GM19438 (cell line): ENCODE results near the gene CDK5.
"Not testable (repeated sequence)": the region's sequence is repeated elsewhere in the genome, so short reads cannot be mapped to it uniquely, and the experiment has no call there.

Experiments used
- ATAC-seq: cut with Tn5 transposase; IDR thresholded peaks from one replicate; pipeline ENCODE4 v1.9.1; 2021; ENCODE audit warnings: low read depth; ENCODE audit not compliant: unreplicated experiment

CDK5 gene

DNA sequence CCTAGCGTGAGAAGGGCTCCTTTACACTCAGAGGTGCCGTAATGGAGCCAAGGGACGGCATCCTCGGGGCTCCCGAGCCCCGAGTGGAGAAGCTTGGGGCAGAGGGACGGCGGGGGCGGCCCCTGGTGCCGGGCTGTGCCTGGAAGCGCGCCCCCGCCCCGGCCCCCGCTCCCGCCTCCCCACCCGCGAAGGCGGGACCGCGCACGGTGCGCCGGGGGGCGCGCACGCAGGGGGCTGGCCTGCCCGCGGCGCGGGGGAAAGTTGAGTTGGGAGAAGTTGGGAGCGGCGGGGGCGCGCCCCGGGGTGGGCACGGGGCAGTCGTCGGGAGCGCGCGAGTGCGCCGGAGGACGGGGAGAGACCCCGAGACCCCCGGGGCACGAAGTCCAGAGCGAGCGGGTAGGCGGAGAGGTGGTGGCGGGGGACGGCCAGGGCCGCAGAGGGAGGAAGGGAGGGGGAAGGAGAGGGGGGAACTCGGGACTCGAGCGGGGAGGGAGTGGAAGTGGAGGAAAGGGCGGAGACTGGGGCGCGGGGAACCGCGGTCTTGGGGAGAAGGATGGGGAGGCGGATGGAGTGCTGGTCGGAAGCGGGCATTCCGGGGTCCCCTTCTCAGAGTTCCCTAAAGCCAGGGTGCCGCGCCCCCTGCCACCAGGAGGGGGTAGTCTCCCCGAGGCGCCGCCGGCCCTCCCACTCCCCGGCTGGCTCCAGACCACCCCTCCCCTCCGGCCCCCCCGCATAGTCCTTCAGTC is 1.8 kb upstream of the CDK5 start, which contains the start of gene SLC4A2:
TSS of gene SLC4A2 (plus strand) at position 223 of the 746 bp plus-strand sequence. CDS start 2,399 bp downstream, outside the sequence.
- ATAC-seq, result peak; percentile 26

DNA sequence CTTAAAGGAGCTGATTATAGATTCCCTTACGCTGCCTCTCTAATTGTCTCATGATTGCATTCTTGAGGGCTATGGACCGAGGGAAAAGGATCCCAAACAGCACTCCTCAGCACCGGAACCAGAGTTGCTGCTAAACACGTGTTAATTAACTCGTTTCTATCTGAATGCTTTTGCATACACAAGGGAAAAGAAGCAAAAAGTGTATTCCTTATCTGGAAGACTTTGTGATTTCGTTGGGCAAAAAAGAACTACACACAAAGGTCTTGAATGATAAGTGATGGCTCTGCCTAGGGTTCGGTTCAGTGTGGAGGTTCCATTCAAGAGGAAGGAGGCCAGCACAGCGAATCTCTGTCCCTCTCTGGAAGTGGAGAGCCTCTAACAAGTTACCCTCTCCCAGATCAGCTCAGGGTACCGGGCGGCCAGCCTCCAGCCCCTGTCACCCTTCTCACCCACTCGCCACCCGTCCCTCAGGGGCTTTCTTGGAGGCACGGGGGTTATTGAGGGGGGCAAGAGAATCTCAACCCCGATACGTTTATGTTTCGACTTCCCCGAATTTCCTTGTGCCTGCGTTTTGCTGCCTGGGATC is 1.2 kb upstream of the CDK5 start:
- ATAC-seq, result no peak

DNA sequence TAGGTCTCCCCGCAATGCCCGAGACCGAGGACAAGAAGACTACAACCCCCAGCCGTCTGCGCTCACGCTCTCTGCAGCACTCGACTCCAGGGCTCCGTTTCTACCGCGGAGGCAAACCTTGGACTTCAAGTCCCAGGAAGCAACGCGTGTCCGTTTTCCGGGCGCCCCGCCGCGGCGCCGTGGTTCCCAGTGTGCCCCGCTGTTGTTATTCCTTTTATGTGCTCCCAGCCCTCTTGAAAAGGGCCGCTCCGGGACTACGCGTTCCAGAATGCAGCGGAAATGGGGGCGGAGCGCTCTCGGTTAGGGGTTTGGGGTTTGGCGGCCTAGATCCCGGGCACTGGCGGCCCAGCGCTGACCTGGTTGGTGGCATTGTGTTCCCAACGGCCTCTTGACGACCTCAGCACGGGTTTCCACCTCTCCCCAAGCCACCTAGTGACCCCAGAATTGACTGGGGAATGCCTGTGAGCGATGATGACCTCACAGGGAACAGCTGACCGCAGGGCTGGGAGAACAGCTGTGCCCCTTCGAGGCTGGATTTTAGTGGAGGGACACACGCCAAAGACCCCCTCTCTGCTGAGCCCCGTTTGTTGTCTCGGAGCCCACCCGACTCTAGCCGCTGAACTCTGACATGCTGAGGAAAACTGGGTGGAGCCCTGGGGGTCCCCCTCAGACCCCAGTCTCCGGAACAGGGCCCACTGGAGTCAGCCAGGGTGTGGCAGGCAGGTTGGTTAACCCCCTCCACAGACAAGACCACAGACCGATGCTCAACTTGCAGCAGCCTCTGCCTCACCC is 488 bp upstream of the CDK5 start:
- ATAC-seq, result peak; percentile 82

DNA sequence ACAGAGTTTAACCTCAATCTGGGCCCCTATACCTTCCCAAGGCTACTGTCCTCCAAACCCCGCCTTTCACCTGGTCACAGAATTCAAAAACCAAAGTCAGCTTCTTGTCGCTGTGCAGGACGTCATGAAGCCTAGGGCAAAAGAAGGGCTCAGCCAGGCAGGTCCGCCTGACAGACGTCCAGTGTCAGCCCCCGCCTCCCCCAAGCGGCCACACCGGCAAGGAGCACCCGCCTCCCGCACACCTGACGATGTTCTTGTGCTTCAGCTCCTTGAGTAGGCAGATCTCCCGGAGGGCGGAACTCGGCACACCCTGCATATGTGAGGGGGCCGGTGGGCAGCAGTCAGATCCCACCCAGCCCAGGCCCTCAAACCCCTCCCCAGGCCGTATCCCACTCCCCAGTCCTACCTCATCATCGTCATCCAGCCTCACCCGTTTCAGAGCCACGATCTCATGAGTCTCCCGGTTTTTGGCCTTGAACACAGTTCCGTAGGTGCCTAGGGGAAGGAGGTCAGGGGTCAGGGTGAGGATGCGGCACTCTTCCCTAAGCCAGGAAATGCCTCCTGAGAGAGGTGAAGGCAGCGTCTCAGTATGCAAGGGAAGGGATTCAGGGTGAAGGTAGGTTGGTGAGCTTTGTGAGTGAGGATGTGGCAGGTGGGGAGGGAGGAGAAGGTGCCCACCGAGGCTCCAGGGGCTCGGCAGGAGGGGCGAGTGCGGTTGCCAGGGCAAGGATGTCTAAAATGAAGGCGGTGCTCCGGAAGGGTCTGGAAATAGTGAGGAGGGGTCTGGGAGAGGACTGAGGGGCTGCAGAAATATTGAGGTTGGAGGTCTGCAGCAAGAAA is 811 bp downstream of the CDK5 start:
- no peak for ATAC-seq

DNA sequence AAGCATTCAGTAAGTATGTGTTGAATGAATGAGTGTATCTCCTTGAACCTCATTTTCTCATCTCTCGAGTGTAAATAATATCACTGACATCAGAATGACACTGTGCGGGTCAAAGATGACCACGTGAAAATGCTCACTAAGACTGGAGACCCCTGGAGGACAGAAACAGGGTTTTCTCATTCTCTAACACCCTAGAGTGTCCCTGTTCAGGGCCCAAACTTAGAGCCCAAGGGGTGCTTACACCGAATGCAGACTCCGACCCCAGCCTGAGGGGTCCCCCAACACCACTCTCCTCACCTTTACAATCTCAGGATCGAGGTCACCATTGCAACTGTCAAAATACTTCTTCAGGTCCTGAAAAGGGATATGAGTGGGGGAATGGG is 1.4 kb downstream of the CDK5 start:
- ATAC-seq, result no peak

DNA sequence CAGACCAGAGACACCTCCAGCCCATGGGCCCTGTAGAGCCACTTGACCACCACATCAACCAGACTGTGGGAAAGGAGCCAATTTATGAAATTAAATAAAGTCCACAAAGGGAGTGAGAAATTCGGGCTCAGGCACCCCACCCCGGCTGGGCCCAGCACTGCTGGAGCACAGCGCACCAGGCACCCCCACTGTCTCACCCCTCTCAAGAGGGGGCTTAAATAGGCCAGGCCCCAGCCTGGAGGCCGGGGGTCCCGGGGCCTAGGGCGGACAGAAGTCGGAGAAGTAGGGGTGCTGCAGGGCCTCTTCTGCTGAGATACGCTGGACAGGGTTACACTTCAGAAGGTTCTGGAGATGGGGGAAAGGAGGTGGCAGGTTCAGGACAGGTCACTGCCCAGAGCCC is 3.9 kb downstream of the CDK5 start:
- ATAC-seq, result no peak

DNA sequence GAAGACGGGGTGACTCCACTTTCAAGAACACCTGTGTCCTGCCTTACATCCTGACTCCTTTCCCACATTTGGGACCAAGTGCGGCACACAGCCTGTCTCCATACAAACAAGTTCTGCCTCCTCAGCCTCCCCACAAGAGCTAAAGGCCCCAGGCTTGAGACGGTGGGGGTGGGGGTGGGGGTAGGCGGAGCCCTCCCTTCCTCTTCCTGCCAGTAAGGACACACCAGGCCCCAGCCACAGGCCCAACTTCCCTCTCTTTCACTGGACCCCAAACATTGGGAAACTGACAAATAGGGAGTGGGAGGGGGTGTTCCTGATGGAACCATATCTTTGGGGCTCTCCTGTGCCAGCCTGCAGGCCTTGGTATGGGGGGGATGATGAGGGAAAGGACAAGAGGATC is 4.6 kb downstream of the CDK5 start:
- ATAC-seq, result no peak

DNA sequence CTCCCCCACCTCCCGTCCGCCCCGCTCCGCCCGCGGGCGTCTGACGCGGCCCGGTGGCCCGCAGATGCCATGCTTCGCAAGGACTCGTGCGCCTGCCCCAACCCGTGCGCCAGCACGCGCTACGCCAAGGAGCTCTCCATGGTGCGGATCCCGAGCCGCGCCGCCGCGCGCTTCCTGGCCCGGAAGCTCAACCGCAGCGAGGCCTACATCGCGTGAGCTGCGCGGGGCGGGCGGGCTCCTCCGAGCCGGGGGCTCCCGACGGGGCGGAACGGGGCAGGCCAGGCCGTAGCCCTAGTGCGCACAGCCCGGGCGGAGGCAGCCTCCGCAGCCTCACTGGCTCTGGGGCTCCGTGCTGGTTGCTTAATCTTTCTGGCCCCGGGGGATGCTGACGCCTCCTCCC is 6.6 kb downstream of the CDK5 start:
- no peak for ATAC-seq

DNA sequence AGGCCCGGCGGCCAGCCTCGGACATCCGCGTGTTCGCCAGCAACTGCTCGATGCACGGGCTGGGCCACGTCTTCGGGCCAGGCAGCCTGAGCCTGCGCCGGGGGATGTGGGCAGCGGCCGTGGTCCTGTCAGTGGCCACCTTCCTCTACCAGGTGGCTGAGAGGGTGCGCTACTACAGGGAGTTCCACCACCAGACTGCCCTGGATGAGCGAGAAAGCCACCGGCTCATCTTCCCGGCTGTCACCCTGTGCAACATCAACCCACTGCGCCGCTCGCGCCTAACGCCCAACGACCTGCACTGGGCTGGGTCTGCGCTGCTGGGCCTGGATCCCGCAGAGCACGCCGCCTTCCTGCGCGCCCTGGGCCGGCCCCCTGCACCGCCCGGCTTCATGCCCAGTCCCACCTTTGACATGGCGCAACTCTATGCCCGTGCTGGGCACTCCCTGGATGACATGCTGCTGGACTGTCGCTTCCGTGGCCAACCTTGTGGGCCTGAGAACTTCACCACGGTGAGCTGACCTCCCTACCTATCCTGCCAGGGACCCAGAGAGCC is 8.7 kb downstream of the CDK5 start:
- no peak for ATAC-seq

DNA sequence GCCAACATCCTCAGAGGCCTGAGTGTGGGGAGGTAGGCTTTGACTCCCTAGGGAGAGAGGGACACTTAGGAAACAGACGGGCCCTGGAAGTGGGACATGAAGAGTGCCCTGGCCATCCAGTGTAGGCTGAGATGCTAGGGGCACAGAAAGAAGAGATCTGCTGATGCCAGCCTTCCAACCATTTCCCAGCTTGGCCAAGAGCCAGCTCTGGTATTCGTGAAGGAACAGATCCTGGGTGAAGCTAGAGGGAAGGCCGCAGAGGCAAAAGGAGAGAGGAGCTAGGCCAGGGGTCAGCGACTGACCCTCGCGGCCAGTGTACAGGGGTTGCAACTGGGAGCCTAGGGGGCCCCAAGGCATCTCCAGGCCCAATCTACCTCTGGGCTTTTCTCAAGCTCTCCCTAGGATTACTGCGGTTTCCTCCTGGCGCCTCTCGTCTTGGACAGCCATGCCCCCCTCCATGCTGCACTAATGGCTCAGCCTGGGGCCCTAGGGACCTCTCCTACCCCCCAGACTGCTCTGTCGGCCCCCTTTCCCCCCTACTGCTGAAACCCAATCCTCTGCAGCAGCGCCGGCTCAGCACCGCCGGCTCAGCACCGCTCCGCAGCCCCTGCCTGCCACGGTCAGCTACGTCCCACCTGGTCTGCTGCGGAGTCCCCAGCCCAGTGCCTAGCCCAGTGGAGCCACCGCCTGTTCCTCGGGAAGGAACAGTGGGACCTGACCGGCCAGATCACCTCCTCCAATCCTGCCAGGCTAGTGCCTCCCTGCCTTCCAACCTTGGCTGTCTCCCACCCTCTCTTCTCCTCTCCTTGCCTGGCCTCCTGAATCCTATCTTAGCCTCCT is 9.5 kb downstream of the CDK5 start, which contains the start of gene ASIC3:
TSS of gene ASIC3 (plus strand) at position 556 of the 840 bp plus-strand sequence. CDS start 355 bp downstream, outside the sequence.
- ATAC-seq, result no peak

DNA sequence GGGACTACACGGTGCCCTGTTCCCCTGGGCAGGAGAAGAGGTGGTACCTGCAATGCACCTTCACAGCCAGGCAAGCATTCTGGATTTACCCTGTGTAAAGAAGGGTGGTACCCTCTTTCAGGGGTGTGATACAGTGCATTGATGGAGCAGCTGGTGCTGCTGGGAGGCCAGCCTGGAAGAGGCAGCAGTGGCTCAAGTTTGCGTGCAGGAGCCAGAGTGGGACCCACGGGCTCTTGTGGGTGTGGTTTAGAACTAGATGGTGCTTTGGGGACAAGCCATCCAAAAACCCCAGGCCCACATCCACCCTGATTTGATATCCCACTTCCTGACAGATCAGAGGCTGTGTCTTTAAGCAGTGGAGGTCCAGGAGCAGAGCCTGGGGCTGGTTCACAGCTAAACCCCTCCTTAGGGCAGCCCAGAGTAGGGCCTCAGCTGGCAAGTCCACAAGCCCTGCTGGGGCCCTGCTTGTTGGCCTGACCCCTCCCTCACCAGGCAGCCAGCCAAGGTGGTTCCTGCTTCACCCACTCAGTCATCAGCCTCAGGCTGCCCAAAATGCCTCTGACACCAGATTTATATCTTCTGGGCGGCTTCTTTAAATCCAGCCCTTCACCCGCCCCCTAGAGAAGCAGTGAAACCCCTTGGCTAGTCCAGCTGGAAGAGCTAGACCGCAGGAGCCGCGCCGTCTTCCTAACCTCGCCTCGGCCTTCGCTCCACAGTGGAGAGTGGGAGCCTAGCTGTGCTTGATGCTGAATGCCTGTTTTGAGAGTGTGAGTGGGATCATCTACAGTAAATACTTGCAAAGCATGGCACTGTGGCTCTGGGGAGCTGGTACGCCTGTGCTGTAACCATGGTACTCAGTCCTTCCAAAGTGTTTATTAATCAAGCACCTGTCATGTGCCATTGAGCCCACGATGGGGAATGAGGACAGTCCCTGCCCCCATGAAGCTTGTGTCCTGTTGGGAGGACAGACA is 10.8 kb downstream of the CDK5 start:
- ATAC-seq, result no peak

DNA sequence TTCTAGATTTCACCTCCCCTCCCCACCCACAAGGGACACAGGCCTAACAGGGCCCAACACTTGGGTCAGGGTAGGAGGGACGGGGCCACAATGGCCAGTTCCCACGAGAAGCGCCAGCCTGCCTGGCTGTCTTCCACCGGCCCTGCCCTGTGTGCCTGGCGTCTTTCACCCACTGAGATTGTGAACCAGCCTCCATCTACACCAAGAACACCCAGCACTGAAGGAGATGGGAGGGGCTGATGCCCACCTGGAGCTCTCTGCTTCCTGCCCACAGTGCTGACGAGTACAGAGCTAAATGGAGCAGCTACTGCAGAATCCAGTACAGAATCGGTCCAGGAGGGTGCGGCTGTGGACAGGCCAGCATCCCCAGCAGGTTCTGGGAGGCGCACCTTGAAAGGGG is 11.7 kb downstream of the CDK5 start:
- no peak for ATAC-seq

DNA sequence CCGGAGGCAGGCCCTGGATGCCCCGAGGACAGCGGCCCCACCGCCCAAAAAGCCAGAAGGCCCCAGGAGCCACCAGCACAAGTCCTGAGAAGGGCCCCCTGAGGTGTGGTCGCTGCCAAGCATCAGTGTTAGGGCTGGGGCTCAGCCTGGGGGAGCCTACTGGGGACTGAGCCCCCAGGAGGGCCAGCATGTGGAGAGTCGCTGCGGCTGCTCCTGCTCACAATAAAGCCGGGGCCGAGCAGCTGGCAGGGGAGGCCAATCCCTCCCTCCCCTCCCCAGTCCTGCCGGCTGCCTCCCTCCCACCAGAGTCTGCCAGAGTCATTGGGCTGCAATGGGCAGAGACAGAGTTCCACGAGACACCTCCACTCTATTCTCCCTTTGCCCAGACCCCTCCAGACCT is 12.4 kb downstream of the CDK5 start:
- ATAC-seq, result no peak

DNA sequence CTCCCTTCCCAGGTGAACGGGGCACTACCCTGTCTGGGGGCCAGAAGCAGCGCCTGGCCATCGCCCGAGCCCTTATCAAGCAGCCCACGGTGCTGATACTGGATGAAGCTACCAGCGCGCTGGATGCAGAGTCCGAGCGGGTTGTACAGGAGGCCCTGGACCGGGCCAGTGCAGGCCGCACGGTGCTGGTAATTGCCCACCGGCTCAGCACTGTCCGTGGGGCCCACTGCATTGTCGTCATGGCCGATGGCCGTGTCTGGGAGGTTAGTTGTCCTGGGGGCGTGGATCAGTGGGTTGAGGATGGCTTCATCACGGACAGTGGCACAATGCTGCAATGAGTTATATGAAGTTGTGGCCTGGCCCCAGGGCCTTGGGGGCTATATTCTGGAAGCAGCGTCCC is 13.7 kb downstream of the CDK5 start:
- no peak for ATAC-seq

DNA sequence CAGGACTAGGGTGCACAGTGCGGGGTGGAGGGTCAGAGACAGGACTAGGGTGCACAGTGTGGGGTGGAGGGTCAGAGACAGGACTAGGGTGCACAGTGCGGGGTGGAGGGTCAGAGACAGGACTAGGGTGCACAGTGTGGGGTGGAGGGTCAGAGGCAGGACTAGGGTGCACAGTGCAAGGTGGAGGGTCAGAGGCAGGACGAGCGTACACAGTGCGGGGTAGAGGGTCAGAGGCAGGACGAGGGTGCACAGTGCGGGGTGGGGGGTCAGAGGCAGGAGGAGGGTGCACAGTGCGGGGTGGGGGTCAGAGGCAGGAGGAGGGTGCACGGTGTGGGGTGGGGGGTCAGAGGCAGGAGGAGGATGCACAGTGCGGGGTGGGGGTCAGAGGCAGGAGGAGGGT is 14.2 kb downstream of the CDK5 start:
- not testable (repeated sequence) for ATAC-seq

DNA sequence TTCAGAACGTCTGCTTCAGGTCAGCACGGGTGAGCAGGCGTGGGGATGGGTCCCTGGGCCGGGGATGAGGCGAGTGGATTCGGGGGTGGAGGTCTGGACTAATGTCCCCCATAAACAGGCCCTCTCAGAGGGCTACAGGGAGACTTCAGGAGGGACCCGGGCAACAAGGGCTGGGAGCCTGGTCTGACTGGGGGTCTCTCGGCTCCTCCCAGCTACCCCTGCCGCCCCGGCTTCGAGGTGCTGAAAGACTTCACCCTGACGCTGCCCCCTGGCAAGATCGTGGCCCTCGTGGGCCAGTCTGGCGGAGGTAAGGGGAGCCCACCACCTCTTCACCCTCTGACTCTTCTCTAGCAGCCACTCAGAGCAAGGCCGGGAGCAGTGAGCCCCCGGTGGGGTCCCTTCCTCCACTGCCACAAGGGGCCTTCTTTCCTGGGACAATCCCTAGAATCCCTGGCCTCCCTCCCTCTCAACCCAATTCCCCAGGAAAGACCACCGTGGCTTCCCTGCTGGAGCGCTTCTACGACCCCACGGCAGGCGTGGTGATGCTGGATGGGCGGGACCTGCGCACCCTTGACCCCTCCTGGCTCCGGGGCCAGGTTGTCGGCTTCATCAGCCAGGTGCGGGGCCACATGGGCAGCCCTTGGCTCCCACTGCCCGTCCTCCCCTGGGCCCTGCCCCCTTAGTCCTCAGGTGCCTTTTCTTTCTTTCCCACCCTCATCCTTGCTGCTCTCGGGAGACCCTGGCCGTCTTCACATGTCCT is 16.9 kb downstream of the CDK5 start:
- ATAC-seq, result no peak

DNA sequence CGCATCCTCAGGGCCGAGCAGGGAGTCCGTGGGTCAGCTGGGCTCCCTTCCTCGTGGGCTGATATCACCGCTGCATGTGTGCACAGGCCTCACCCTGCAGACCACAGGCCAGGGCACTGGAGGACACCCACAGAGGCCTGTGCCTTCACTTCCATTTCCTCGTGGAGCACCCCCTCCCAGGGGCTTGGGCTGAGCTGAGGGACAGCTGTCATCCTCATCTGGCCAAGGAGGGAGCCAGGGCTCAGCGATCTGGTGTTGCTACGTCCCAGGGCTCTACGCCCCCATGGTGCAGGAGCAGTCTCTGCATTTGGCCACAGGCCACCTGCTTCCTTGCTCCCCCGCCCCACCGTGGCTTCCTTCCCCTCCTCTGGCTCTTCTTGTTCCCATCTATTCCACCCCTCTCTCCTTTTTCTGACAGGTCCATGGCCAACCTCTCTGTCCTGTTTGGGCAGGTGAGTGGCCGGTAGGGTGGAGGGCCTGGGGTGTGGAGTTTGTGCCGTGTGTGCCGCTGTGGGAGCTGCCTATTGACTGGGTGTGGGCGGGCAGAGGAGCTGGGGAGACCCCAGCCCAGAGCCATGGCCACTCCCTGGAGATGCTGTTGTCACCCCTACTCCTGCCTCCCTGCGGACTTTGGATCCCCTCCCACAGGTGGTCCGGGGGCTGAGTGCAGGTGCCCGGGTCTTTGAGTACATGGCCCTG is 17.7 kb downstream of the CDK5 start:
- ATAC-seq, result no peak
